ENCODE results near the gene CACUL1.

Gene CACUL1

GRCh38 chr10:118638680-118639079 is 116.1 kb downstream of the CACUL1 start:
- no peak for DNase-seq (ENCODE audit: low read depth in 2 of 2)

GRCh38 chr10:118635674-118636402 is 118.9 kb downstream of the CACUL1 start:
- DNase-seq (ENCODE audit: low read depth in 2 of 2) = no peak

- no peak for DNase-seq (ENCODE audit: low read depth in 2 of 2)
Observed at GRCh38 chr10:118633786-118634185, 121.0 kb downstream of the CACUL1 start.

GRCh38 chr10:118629211-118629610 is 125.6 kb downstream of the CACUL1 start:
- no peak for DNase-seq (ENCODE audit: low read depth in 2 of 2)

GRCh38 chr10:118628397-118628796 is 126.4 kb downstream of the CACUL1 start:
- DNase-seq (ENCODE audit: low read depth in 2 of 2) = no peak

- no peak for DNase-seq (ENCODE audit: low read depth in 2 of 2)
Observed at GRCh38 chr10:118626953-118627352, 127.8 kb downstream of the CACUL1 start.

Measured in stimulated activated CD4-positive, alpha-beta T cell treated with anti-CD3 and anti-CD28 coated beads, Interleukin-1b, Interleukin-23, amount 100 ng/mL, for 1 hour (primary cell).